Stimulated activated memory B cell treated with anti-CD40 and anti-IgM and Interleukin-4, amounts not matched to agents 10 μg/mL and 1 μg/mL and 100 μg/mL, for 72 hours (primary cell): Measurements from ENCODE around the gene GNAI3.
A peak's percentile ranks its signal among the peaks of the same experiment; 100 is the strongest.

Experiments
- ATAC-seq: fragments of 150-1000 bp; cut with Tn5 transposase; 2 replicates; pipeline ENCODE4 v1.10.0; 2021
- H3K27ac Mint-ChIP-seq: one replicate; pipeline ENCODE4 v1.8.0; 2022; ENCODE audit warnings: mild to moderate bottlenecking, mixed read lengths
- H3K27me3 Mint-ChIP-seq: one replicate; pipeline ENCODE4 v1.8.0; 2022; ENCODE audit warnings: mixed read lengths
- H3K36me3 Mint-ChIP-seq: one replicate; pipeline ENCODE4 v1.8.0; 2022; ENCODE audit warnings: mixed read lengths
- H3K4me1 Mint-ChIP-seq: one replicate; pipeline ENCODE4 v1.8.0; 2022; ENCODE audit warnings: mixed read lengths
- H3K4me3 Mint-ChIP-seq: one replicate; pipeline ENCODE4 v1.8.0; 2022; ENCODE audit warnings: mild to moderate bottlenecking, moderate library complexity, mixed read lengths
- H3K9me3 Mint-ChIP-seq: one replicate; pipeline ENCODE4 v1.8.0; 2022; ENCODE audit warnings: mixed read lengths

Gene GNAI3

DNA sequence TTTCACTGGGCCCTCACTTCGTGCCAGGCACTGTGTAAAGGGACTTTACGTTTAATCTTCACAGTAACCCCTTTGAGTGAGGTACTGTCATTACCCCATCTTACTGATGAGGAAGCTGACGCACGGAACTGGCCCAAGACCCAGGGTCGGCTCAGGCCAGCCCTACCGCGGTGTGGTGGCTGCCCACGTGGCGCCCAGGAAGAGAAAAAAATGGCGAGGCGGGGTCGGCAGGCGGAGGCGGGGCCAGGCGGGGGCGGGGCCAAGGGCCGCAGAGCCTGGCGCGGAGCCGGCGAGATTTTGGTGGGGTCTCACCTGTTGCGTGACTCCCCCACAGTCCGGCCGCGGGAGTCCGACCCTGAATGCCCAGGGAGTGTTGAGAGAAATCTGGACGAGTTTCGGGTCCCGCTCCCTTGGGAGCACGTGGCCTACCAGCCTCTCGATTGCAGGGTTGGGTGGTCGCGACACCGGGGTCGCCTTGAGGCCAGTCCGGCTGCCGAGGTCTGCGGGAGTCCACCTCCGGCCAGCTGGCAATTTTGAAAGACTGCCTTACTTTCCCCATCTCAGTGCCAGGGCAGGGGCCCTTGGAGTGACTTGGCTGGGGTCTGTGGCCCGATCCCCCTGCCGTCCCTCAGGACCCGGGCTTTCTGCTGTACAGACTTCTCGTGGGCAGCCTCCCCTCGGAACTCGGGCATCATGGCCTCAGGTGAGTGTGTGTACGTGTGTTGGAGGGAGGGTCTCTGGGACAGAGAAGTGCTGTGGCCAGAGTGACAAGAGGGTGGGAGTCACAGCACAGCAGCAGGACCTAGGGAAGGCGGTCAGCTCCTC is 71.4 kb downstream of the GNAI3 start, which contains the start of the genes AMPD2 and GNAT2:
Gene AMPD2 (plus strand): TSS at position 262 of the 825 bp plus-strand sequence. CDS start 1,339 bp downstream, outside the sequence.
Gene GNAT2 (minus strand): TSS at position 41 of the 825 bp plus-strand sequence. CDS start 6,746 bp downstream, outside the sequence.
- Mint-ChIP-seq H3K27me3 (no peaks in the 10 kb centered on the region), H3K4me3 (peak within 1 kb of the TSS; percentile 96), H3K27ac (peak within 1 kb of the TSS; percentile 89), H3K9me3 (no peaks in the 10 kb centered on the region), H3K4me1 (peaks cover 86% of the 10 kb centered on the region), H3K36me3 (no peaks in the 10 kb centered on the region)
- ATAC-seq: peak; percentile 76

DNA sequence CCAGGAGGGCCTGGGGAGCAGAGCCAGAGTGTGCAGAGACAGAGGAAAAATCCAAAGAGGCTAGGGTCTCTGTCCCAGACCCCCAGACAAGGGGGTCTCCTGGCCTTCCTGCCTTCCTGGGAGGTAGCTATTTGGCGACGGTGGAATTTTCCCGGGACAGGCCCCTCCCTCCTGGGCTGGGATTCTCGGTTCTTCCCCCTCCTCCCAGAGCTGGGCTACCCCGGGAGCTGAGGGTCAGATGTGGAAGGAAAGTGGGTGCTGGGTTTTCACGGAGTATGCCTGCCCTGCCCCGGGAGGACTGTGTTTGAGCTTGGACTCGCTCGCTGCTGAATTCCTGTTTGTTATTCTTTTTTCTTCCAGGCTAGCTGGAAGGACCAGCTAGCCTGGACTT is 72.0 kb downstream of the GNAI3 start:
- H3K4me3 Mint-ChIP-seq: peak overlapping the region; percentile 96
- H3K36me3 Mint-ChIP-seq: no peaks in the 10 kb centered on the region
- H3K9me3 Mint-ChIP-seq: no peaks in the 10 kb centered on the region
- peak overlapping the region; percentile 89 for H3K27ac Mint-ChIP-seq
- H3K4me1 Mint-ChIP-seq: peaks cover 92% of the 10 kb centered on the region
- H3K27me3 Mint-ChIP-seq: no peaks in the 10 kb centered on the region
- ATAC-seq: no peak

DNA sequence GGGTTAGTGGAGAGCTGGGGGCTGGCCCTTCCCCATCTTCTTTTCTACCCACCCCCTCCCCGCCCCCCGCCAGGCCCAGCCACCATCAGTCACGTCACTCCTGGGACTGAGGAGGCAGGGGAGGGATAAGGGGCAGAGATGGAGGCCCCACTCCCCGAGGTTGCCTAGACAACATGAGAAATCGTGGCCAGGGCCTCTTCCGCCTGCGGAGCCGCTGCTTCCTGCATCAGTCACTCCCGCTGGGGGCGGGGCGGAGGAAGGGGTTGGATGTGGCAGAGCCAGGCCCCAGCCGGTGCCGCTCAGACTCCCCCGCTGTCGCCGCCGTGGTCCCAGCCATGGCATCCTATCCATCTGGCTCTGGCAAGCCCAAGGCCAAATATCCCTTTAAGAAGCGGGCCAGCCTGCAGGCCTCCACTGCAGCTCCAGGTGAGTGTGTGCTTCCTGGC is 72.4 kb downstream of the GNAI3 start:
- Mint-ChIP-seq H3K9me3 (no peaks in the 10 kb centered on the region), H3K27ac (peak overlapping the region; percentile 89), H3K36me3 (peaks cover under 1% of the 10 kb centered on the region), H3K4me1 (peaks cover 94% of the 10 kb centered on the region), H3K4me3 (peak overlapping the region; percentile 96), H3K27me3 (no peaks in the 10 kb centered on the region)
- ATAC-seq: peak; percentile 83

DNA sequence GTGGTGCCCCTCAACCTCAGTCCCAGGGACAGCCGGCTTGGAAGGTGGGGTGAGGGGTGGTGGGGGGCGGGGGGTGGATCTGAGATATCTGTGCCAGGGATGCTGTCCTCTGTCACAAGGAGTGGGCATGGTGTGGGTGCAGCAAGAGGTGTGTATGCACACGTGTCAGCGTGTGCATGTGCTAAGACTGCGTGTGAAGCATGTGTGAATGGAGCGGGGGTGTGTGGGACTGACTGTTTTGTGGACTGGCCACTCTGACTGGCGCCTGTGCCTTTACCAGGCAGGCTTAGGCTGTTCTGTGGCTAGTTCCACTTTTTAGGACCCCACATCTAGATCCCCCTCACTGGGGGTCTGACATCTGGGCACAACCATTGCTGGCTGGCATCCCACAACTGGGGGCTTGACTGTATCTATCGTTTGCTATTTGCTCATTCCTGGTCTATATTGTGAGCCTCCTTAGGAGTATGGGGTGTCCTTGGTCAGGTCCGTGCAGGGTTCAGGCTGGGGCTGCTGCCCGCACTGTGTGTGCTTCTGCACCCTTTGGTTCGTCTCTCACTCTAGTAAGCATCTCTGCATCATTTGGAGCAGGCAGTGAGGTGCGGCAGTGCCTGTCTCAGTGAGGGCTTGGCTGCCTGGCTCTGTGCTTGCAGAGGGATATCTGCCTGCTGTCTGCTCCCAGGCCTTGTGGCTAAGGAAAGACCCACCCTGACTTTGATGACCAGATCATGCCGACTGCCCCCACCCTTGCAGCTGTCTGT is 73.1 kb downstream of the GNAI3 start:
- H3K27ac Mint-ChIP-seq: peak overlapping the region; percentile 89
- peak overlapping the region; percentile 96 for H3K4me3 Mint-ChIP-seq
- H3K9me3 Mint-ChIP-seq: no peaks in the 10 kb centered on the region
- H3K36me3 Mint-ChIP-seq: peaks cover 8% of the 10 kb centered on the region
- no peaks in the 10 kb centered on the region for H3K27me3 Mint-ChIP-seq
- H3K4me1 Mint-ChIP-seq: peaks cover 89% of the 10 kb centered on the region
- no peak for ATAC-seq

GRCh38 chr1:109622137-109622892 is 73.9 kb downstream of the GNAI3 start:
- Mint-ChIP-seq H3K27ac (peak overlapping the region; percentile 89), H3K4me3 (peak overlapping the region; percentile 96), H3K27me3 (no peaks in the 10 kb centered on the region), H3K9me3 (no peaks in the 10 kb centered on the region), H3K36me3 (peaks cover 9% of the 10 kb centered on the region), H3K4me1 (peaks cover 83% of the 10 kb centered on the region)
- no peak for ATAC-seq

DNA sequence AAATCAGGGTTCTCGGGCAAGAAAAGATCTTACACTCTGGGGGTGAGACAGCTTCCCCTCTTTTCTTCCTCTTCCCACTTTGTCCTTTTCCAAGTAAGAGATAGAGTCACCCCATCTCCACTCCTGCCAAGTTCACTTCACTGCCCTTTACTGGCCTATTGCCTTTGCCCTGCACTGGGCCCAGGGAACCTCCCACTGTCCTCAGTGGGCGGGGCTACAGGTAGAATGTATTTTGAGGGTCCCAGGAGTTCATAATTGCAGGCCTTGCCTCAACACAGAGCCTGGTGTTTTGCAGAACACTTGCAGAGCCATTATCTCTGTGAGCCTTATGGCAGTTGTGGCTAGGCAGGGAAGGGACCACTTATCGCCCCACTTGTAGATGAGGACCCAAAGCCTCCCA is 74.5 kb downstream of the GNAI3 start:
- peak overlapping the region; percentile 89 for H3K27ac Mint-ChIP-seq
- no peaks in the 10 kb centered on the region for H3K27me3 Mint-ChIP-seq
- H3K4me1 Mint-ChIP-seq: peaks cover 80% of the 10 kb centered on the region
- H3K9me3 Mint-ChIP-seq: no peaks in the 10 kb centered on the region
- no peak for ATAC-seq
- H3K36me3 Mint-ChIP-seq: peaks cover 15% of the 10 kb centered on the region
- peak overlapping the region; percentile 9 for H3K4me3 Mint-ChIP-seq

GRCh38 chr1:109623601-109624161 is 75.3 kb downstream of the GNAI3 start:
- Mint-ChIP-seq H3K9me3 (no peaks in the 10 kb centered on the region), H3K36me3 (peaks cover 22% of the 10 kb centered on the region), H3K27ac (peak overlapping the region; percentile 89), H3K4me1 (peaks cover 75% of the 10 kb centered on the region), H3K27me3 (no peaks in the 10 kb centered on the region), H3K4me3 (peak overlapping the region; percentile 52)
- ATAC-seq: no peak

GRCh38 chr1:109624201-109625010 is 76.0 kb downstream of the GNAI3 start:
- peak overlapping the region; percentile 52 for H3K4me3 Mint-ChIP-seq
- H3K4me1 Mint-ChIP-seq: peaks cover 67% of the 10 kb centered on the region
- H3K27ac Mint-ChIP-seq: peak overlapping the region; percentile 89
- H3K27me3 Mint-ChIP-seq: no peaks in the 10 kb centered on the region
- H3K36me3 Mint-ChIP-seq: peaks cover 29% of the 10 kb centered on the region
- H3K9me3 Mint-ChIP-seq: no peaks in the 10 kb centered on the region
- peak; percentile 70 for ATAC-seq

GRCh38 chr1:109625176-109625575 is 76.8 kb downstream of the GNAI3 start:
- peaks cover 37% of the 10 kb centered on the region for H3K36me3 Mint-ChIP-seq
- no peak for ATAC-seq

DNA sequence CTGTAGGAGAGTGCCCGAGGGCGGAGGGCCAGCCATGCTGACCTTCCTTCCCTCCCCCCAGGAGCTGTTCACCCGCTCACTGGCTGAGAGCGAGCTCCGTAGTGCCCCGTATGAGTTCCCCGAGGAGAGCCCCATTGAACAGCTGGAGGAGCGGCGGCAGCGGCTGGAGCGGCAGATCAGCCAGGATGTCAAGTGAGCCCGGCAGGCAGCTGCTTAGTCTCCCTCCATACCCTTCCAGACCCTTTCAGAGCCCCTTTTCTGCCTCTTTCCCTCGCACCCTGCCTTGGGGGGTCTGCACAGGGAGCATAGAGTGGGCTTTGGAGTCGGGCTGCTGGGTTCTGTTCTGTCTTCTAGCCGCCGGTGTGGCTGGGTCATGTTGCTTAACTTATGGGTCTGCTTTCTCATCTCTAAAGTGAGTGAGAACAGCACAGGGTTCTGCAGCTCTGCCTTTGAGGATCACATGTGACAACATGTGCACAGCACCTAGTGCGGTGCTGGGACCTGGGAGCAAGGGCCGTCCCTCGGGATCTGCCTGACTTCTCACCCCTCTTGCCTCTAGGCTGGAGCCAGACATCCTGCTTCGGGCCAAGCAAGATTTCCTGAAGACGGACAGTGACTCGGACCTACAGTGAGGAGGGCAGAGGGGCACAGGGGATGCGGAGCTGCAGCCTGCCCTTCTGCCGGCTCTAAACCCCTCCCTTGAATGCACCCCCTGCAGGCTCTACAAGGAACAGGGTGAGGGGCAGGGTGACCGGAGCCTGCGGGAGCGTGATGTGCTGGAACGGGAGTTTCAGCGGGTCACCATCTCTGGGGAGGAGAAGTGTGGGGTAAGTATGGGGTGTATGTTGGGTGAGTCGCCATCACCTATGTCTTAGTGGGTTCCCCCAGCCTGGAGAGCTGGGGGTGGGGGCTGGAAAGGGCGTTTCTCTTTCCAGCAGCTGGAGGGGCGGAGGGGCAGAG is 77.5 kb downstream of the GNAI3 start:
- Mint-ChIP-seq H3K4me3 (no peak overlapping the region), H3K27me3 (no peaks in the 10 kb centered on the region), H3K27ac (peak overlapping the region; percentile 89)

More at GRCh38 chr1:109625176-109625575, 76.8 kb downstream of the GNAI3 start:
- Mint-ChIP-seq H3K9me3 (no peaks in the 10 kb centered on the region), H3K4me1 (peaks cover 60% of the 10 kb centered on the region), H3K4me3 (no peak overlapping the region), H3K27me3 (no peaks in the 10 kb centered on the region), H3K27ac (peak overlapping the region; percentile 89)

DNA sequence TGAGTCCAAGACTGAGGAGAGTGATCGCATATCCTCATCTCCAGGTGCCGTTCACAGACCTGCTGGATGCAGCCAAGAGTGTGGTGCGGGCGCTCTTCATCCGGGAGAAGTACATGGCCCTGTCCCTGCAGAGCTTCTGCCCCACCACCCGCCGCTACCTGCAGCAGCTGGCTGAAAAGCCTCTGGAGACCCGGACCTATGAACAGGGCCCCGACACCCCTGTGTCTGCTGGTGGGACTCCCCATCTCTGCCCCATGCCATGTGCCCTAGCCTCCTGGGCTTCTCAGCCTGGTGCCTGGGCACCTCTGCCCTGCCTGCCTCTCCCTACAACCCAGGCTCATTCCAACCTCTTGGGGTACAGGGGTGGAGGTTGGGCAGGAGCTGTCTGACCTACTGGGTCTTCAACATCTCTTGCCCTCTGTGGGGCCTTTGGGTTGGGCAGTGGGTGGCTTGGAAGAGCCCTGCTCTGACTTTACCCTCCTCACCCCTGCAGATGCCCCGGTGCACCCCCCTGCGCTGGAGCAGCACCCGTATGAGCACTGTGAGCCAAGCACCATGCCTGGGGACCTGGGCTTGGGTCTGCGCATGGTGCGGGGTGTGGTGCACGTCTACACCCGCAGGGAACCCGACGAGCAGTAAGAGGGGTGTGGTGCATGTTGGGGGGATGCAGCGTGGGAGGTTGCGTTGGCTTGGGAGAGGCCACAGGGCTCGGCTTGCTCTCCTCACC is 78.4 kb downstream of the GNAI3 start:
- Mint-ChIP-seq H3K4me1 (peaks cover 43% of the 10 kb centered on the region), H3K27ac (no peak overlapping the region), H3K27me3 (no peaks in the 10 kb centered on the region), H3K36me3 (peaks cover 48% of the 10 kb centered on the region), H3K9me3 (no peaks in the 10 kb centered on the region), H3K4me3 (no peak overlapping the region)
- ATAC-seq: no peak

More for the DNA sequence above, 77.5 kb downstream of the GNAI3 start:
- peaks cover 53% of the 10 kb centered on the region for H3K4me1 Mint-ChIP-seq
- no peak for ATAC-seq
- peaks cover 39% of the 10 kb centered on the region for H3K36me3 Mint-ChIP-seq
- no peaks in the 10 kb centered on the region for H3K9me3 Mint-ChIP-seq

DNA sequence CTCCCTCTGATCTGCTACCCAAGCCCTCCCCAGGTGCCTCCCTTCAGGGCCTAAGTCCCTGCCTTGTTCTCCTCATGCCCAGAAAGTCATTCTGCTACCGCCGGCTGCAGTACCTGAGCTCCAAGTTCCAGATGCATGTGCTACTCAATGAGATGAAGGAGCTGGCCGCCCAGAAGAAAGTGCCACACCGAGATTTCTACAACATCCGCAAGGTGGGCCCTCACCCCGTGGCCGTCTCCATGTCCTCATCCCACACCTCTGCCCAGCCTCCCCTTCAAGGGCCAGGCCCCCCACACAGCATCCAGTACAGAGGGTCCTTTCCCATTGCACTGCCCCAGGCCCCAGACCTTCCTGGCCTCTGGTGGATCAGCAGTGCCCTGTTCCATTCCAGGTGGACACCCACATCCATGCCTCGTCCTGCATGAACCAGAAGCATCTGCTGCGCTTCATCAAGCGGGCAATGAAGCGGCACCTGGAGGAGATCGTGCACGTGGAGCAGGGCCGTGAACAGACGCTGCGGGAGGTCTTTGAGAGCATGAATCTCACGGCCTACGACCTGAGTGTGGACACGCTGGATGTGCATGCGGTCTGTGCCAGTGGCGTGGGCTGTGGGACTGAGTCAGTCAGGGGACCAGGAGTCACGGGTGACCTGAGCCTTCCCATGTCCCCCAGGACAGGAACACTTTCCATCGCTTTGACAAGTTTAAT is 79.4 kb downstream of the GNAI3 start:
- Mint-ChIP-seq H3K4me1 (peaks cover 33% of the 10 kb centered on the region), H3K36me3 (peaks cover 52% of the 10 kb centered on the region)

More for the DNA sequence above, 79.4 kb downstream of the GNAI3 start:
- Mint-ChIP-seq H3K4me3 (no peak overlapping the region), H3K27me3 (no peaks in the 10 kb centered on the region), H3K27ac (no peak overlapping the region), H3K9me3 (no peaks in the 10 kb centered on the region)
- ATAC-seq: no peak
